HL-60 (cell line): ENCODE results near the gene ANKRD1.

Experiments used
- DNase-seq, 2 experiments: peaks; one replicate each; pipeline ENCODE4 v3.0.0-alpha.2; 2010 to 2020; ENCODE audit warnings: low read depth in 1 of 2, low spot score in 1 of 2
- H3K27ac ChIP-seq: fragments of 250-450 bp; sonication (Bioruptor Pico); replicated peaks from 2 replicates; pipeline ENCODE4 v1.5.1; 2020; ENCODE audit warnings: mild to moderate bottlenecking, moderate library complexity
- H3K27me3 ChIP-seq: fragments of 250-450 bp; sonication (Bioruptor Pico); 2 replicates; pipeline ENCODE4 v1.5.1; 2021; ENCODE audit warnings: mild to moderate bottlenecking, moderate library complexity; ENCODE audit not compliant: insufficient read depth, poor library complexity, severe bottlenecking
- H3K4me3 ChIP-seq: replicated peaks from 2 replicates; pipeline ENCODE4 v1.5.1; 2011; ENCODE audit warnings: mild to moderate bottlenecking, control low read depth, low read length; ENCODE audit not compliant: insufficient read depth
- CTCF ChIP-seq: IDR thresholded peaks from one replicate; pipeline ENCODE4 v1.5.1; 2011; ENCODE audit warnings: low read length, control low read depth, inconsistent platforms; ENCODE audit not compliant: insufficient read depth
- GABPA ChIP-seq: IDR thresholded peaks from 2 replicates; pipeline ENCODE4 v1.6.1; 2012; ENCODE audit warnings: low read depth
- POLR2AphosphoS5 ChIP-seq: IDR thresholded peaks from 2 replicates; pipeline ENCODE4 v1.6.1; 2012; ENCODE audit warnings: low read depth
- SPI1 ChIP-seq: IDR thresholded peaks from 2 replicates; pipeline ENCODE4 v1.6.1; 2012; ENCODE audit warnings: low read depth, mild to moderate bottlenecking, borderline replicate concordance
- TF ChIP-seq, protein P1 (sequence below): IDR thresholded peaks from 2 replicates; pipeline ENCODE4 v1.6.1; 2012; ENCODE audit warnings: low read depth; ENCODE audit not compliant: insufficient replicate concordance

Gene ANKRD1

GRCh38 chr10:90924552-90924951, 3.7 kb upstream of the ANKRD1 start:
- TF ChIP-seq CTCF: no peak
- TF ChIP-seq, protein P1, sequence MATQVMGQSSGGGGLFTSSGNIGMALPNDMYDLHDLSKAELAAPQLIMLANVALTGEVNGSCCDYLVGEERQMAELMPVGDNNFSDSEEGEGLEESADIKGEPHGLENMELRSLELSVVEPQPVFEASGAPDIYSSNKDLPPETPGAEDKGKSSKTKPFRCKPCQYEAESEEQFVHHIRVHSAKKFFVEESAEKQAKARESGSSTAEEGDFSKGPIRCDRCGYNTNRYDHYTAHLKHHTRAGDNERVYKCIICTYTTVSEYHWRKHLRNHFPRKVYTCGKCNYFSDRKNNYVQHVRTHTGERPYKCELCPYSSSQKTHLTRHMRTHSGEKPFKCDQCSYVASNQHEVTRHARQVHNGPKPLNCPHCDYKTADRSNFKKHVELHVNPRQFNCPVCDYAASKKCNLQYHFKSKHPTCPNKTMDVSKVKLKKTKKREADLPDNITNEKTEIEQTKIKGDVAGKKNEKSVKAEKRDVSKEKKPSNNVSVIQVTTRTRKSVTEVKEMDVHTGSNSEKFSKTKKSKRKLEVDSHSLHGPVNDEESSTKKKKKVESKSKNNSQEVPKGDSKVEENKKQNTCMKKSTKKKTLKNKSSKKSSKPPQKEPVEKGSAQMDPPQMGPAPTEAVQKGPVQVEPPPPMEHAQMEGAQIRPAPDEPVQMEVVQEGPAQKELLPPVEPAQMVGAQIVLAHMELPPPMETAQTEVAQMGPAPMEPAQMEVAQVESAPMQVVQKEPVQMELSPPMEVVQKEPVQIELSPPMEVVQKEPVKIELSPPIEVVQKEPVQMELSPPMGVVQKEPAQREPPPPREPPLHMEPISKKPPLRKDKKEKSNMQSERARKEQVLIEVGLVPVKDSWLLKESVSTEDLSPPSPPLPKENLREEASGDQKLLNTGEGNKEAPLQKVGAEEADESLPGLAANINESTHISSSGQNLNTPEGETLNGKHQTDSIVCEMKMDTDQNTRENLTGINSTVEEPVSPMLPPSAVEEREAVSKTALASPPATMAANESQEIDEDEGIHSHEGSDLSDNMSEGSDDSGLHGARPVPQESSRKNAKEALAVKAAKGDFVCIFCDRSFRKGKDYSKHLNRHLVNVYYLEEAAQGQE: no peak
- TF ChIP-seq POLR2AphosphoS5: no peak
- no peak for TF ChIP-seq GABPA
- DNase-seq: no peak
- Histone ChIP-seq H3K27ac (no peak overlapping the region), H3K27me3 (peaks cover 3% of the 10 kb centered on the region), H3K4me3 (no peak overlapping the region)

DNA sequence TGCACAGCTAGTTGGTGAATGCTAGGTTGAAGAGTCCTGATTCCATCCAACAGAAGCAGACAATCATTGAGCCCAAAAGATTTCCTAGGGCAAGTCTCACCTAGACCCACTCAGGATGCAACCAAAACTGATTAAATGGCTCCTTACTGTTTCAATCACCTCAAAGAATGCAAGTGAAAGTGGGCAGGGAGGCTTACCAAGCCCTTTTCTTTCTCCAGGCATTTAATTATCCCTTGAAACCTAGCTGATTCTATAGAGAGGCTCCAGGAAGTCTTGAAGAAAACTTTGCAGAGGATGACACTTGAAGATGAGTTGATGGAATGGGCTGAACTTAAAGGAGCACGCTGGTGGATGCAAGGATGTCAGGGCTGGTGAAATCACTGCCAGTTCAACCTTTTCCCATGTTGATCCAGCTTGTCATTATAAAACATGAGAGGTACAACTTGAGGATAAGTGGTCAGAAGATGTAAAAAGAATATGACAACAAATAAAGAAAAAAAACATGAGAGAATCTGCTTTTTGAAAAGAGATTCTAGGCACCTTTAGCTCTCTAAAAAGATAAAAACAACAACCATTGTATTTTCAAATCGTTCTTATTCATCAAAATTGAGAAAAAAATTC, 2.3 kb upstream of the ANKRD1 start:
- no peak for DNase-seq
- no peak for TF ChIP-seq CTCF
- TF ChIP-seq, protein P1: no peak
- no peak for TF ChIP-seq POLR2AphosphoS5
- no peak for TF ChIP-seq GABPA
- TF ChIP-seq SPI1: no peak
- Histone ChIP-seq H3K4me3 (no peak overlapping the region), H3K27ac (no peak overlapping the region), H3K27me3 (peaks cover 3% of the 10 kb centered on the region)

DNA sequence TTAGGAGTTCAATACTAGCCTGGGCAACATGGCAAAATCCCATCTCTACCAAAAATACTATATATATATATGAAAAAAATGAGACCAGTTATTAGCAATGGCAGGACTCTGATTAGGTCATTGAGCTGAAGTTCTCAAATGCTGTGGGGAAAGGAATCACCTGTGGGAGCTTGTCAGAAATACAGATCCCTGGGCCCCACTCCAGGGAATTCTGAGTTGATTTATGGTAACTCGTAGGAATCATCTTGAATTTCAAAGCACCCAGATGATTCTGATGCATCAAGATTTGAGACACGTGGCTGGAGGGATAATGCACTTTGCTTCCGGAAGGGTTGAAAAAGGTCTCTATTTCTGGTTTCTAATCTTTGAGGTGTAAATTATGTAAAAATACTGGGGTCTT, 1.0 kb upstream of the ANKRD1 start:
- Histone ChIP-seq H3K27me3 (peaks cover 5% of the 10 kb centered on the region), H3K4me3 (no peak overlapping the region), H3K27ac (no peak overlapping the region)
- no peak for TF ChIP-seq SPI1
- TF ChIP-seq GABPA: no peak
- TF ChIP-seq POLR2AphosphoS5: no peak
- TF ChIP-seq, protein P1: no peak
- TF ChIP-seq CTCF: no peak
- no peak for DNase-seq
